GM15510 (cell line): ENCODE results near the gene INTU.

ENCODE experiments used
- POLR2A ChIP-seq: IDR thresholded peaks from 3 replicates; pipeline ENCODE4 v1.6.1; 2011; ENCODE audit warnings: borderline replicate concordance; ENCODE audit not compliant: insufficient read length; ENCODE audit errors: extremely low read depth

INTU gene

DNA sequence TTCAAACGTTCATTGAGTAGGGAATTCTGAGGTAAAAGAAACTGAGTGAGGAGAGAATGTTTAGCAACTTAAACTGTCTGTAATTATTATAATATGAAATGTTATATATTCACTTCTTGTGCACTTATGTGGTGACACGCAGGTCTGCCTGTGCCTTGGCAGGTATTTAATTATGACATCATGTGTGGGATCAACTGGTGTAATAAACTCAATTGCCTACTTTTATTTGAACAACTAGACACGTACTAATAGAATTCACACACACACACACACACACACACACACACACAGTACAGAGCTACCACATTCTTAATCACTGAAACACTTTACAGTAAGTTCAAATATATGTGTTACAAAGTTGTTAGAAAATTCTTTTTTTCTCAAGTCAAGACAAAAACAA, 76.7 kb downstream of the INTU start:
- TF ChIP-seq POLR2A, result no peak

DNA sequence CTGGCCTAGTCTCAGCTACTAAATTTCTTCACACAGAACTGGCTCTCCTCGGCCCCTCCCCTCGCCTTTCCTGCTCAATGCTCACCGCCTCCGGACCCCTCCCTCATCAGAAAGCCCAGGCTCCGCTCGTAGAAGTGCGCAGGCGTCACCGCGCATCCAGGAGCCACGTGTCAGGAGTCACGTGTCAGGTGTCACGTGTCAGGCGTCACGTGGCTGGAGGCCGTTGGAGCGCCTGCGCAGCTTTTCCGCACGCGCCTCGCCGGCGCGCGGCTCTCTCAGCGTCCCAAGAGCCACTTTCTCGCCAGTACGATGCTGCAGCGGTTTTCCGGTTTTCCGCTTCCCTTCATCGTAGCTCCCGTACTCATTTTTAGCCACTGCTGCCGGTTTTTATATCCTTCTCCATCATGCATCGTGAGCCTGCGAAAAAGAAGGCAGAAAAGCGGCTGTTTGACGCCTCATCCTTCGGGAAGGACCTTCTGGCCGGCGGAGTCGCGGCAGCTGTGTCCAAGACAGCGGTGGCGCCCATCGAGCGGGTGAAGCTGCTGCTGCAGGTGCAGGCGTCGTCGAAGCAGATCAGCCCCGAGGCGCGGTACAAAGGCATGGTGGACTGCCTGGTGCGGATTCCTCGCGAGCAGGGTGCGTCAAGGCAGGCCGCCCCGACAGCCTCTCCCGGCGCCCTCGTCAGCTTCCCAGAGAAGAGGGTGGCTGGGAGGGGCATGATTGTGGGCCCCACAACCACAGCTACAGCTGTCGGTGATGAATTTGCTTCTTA, 97.6 kb downstream of the INTU start, which contains the start of gene SLC25A31:
SLC25A31 (plus strand) TSS at position 259 of the 772 bp plus-strand sequence; CDS start at position 405, 146 bp downstream.
- no peak for TF ChIP-seq POLR2A

DNA sequence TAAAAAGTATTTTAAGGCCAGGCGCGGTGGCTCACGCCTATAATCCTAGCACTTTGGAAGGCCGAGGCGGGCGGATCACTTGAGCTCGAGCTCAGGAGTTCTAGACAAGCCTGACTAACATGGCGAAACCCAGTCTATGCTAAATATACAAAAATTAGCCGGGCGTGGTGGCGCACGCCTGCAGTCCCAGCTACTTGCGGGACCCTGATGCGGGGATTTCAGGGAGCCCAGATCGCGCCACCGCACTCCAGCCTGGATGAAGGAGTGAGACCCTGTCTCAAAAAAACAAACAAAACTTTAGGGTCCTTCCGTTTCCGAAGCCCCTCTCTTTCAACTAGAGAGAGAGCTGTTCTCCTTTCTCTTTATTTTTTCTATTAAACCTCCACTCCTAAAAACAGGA, 98.6 kb downstream of the INTU start:
- TF ChIP-seq POLR2A, result no peak

- TF ChIP-seq POLR2A, result no peak
Observed at GRCh38 chr4:127732623-127733328, 100.0 kb downstream of the INTU start.

DNA sequence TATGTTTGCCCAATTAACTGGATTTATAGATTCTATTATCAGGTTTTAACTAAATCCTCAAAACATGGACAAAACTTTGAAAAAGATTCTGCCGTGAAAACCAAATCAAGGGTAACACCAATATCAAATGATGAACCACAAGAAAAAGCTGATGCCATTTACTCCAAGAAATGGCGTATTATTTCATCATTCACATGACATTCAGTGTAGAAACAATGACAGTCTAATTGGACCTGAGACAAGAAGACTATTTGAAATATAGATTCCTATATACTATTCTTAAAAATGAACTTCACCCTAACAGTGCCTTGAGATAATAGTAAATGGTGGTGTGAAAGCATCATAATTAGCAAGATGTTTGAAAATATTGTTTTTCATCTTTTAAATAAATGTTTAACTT, 102.2 kb downstream of the INTU start:
- no peak for TF ChIP-seq POLR2A

- TF ChIP-seq POLR2A, result no peak
Observed at GRCh38 chr4:127737295-127737694, 104.5 kb downstream of the INTU start.

DNA sequence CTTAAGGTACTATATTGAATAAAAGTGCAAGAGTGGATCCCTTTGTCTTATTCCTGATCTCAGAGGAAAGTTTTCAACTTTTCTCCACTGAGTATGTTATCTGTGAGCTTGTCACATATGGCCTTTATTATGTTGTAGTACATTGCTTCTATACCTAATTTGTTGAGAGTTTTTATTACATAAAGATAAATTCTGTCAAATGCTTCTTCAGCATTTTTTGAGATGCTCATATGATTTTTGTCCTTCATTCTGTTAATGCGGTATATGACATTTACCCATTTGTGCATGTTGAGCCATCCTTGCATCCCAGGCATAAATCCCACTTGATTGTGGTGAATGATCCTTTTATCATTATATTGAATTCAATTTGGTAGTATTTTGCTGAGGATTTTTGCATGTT, 108.5 kb downstream of the INTU start:
- no peak for TF ChIP-seq POLR2A

DNA sequence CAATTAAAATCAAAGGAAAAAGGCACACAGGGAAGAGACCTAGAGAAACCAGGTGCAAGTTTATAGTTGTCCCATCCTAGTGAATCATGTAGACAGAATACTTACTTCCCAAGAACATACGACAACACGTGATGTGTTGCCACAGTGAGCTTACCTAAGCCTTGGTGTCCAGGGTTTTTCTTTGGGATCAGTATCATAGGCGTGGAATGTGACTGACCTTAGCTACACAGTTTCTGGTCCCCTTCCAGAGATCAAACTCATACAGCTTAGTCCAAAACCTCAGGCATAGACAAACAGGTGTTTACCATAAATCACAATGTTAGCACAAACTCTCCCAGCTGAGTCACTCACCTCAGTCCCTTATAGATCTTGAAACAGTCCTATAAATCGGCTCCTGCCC, 115.1 kb downstream of the INTU start:
- no peak for TF ChIP-seq POLR2A

DNA sequence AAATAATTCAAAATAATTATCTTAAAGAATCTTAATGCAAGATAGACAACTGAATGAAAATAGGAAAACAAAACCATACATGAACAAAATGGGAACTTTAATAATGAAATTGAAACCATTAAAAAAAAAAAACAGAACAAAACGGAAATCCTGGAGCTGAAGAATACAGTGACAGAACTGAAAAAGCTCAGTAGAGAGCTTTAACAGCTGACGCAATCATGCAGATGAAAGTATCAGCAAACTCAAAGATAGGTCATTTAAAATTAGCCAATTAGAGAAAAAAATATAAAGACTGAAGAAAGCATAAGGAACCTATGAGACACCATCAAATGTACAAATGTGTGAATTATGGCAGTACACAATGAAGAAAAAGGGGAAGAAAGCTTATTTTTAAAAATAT, 116.2 kb downstream of the INTU start:
- no peak for TF ChIP-seq POLR2A

DNA sequence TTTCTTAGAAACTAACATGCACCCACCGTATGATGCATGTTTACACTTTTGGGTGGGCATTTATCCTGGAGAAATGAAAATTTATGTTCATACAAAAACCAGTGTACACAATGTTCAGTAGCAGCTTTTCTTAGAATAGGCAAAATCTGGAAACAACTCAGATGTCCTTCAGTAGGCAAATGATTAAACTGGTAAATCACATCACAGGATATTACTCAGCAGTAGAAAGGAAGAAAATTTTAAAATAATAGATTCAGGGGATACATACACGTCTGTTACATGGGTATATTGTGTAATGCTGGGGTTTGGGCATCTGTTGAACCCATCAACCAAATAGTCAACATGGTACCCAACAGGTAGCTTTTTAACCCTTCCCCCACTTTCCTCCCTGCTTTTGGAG, 124.1 kb downstream of the INTU start:
- no peak for TF ChIP-seq POLR2A

DNA sequence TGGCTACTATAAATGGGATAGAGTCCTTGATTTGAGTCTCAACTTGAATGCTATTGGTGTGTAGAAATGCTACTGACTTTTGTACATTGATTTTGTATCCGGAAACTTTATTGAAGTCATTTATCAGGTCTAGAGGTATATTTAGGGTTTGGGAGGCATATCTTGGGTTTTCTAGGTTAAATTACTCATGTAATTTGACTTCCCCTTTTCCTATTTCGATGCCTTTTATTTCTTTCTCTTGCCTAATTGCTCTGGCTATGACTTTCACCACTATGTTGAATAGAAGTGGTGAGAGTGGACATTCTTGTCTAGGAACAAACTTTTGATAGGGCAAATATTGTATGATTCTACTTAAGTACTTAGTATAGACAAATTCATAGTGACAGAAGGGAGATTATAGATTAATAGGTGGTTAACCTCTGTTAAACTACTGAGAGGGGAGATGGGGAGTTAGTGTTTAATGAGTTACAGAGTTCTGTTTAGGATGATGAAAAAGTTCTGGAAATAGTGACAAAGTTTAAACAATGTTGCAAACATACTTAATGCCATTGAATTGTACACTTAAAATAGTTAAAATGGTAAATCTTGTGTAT, 126.6 kb downstream of the INTU start:
- TF ChIP-seq POLR2A, result no peak

GRCh38 chr4:127759893-127760292, 127.1 kb downstream of the INTU start:
- TF ChIP-seq POLR2A, result no peak

DNA sequence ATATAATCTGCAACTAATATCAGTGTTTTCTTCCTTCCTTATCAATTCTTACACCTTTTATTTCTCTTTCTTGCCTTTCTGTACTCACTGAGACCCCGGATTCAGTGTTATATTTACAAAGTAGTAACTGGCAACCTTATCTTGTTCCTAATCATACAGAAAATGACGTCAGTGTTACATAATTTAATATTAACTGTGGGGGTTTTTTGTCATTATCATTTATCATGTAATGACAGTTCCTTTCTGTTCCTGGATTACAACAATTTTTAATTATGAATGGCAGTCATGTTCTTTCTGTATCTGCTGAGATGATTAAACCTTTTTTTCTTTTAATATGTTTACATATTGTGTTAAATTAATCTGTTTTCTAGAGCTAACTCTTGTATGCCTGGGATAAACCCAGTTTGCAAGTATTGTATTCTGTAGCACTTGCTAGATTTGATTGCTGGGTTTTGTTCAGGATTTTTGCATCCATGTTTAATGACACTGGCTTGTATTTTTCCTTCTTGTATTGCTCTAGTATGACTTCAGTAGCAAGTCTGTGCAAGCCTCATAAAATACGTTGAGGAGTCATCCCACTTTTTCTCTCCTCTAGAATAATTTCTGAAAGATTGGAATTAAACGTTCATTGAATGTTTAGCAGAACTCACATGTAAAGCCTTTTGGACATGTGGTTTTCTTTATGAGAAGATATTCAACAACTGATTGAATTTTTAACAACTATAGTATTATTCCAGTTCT, 138.9 kb downstream of the INTU start:
- TF ChIP-seq POLR2A, result no peak

DNA sequence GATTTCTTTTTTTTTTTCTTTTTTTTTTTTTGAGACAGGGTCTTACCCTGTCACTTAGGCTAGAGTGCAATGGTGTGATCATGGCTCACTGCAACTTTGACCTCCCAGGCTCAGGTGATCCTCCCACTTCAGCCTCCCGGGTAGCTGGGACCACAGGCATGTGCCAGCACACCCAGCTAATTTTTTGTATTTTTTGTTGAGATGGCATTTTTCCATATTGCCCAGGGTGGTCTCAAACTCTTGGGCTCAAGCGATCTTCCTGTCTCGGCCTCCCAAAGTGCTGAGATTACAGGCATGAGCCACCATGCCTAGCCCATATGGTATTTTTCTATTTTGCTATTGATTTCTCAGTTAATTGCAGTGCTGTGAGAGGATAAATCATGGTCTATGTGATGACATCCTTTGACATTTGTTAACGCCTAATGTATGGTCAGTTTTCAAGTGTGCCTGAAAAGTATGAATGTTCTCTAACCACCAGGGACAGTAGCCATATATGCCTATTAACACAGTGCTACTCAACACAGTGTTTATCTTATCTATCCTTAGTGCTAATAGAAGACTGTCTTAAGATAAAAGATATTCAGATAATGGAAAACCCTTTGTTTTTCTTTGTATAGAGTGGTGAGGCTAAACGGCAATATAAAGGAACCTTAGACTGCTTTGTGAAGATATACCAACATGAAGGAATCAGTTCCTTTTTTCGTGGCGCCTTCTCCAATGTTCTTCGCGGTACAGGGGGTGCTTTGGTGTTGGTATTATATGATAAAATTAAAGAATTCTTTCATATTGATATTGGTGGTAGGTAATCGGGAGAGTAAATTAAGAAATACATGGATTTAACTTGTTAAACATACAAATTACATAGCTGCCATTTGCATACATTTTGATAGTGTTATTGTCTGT, 140.3 kb downstream of the INTU start:
- TF ChIP-seq POLR2A, result no peak
